HG03066 (cell line): ENCODE data around the gene KHNYN.
A peak's percentile ranks its signal among the peaks of the same experiment; 100 is the strongest.
"Not testable (repeated sequence)": the region's sequence is repeated elsewhere in the genome, so short reads cannot be mapped to it uniquely, and the experiment has no call there.

Experiments
- ATAC-seq: cut with Tn5 transposase; IDR thresholded peaks from one replicate; pipeline ENCODE4 v1.9.1; 2021; ENCODE audit warnings: low read depth; ENCODE audit not compliant: unreplicated experiment

KHNYN gene

GRCh38 chr14:24465368-24465767 lies 35.6 kb downstream of the KHNYN start:
- ATAC-seq = no peak

DNA sequence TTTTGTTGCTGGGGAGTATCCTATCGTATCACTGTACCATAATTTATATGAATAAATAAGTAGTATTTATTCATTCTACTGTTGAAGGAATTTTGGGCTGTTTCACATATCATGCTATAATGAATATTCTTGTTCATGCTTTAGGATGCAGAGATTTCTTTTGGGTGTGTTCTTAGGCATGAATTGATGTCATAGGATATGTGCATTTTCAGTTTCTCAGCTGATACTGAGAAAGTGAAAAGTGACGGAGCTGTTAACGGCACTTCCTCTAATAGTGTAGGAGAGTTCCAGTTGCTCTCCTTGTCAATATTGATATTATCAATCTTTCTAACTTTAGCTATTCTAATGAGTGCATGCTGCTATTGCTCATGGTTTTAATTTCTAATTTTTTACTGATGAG lies 36.1 kb downstream of the KHNYN start:
- no peak for ATAC-seq

GRCh38 chr14:24470450-24470849 lies 40.7 kb downstream of the KHNYN start:
- not testable (repeated sequence) for ATAC-seq

GRCh38 chr14:24473211-24473610 lies 43.5 kb downstream of the KHNYN start:
- no peak for ATAC-seq

DNA sequence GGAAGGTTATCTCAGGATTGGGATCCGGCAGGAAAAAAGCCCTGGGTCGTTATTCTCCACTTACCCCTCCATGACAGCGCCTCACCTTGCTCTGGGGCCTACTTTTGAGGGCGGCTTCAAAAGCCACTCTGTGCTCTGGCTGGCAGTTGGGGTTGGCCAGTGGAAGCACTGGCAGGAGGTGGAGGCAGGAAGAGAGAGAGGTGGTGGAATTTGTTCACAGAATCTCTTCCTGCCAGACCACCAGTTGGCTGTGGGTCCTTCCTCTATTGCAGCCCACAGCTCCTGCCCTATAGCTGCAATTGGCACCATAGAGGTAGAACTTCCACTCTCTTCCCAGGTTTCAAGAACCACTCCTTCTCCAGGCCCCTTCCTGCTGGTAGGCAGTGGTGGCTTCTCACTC lies 45.5 kb downstream of the KHNYN start:
- no peak for ATAC-seq

DNA sequence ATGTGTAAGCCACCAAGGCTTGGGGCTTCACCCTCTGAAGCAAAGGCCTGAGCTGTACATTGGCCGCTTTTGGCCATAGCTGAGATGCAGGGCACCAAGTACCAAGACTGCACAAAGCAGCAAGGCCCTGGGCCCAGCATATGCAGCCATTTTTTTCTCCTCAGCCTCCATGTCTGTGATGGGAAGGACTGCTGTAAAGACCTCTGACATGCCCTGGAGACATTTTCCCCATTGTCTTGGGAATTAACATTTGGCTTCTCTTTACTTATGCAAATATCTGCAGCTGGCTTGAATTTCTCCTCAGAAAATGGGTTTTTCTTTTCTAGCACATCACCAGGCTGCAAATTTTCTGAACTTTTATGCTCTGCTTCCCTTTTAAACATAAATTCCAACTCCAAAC lies 50.2 kb downstream of the KHNYN start:
- ATAC-seq = not testable (repeated sequence)

GRCh38 chr14:24481622-24482324 lies 52.0 kb downstream of the KHNYN start:
- ATAC-seq = peak; percentile 75

DNA sequence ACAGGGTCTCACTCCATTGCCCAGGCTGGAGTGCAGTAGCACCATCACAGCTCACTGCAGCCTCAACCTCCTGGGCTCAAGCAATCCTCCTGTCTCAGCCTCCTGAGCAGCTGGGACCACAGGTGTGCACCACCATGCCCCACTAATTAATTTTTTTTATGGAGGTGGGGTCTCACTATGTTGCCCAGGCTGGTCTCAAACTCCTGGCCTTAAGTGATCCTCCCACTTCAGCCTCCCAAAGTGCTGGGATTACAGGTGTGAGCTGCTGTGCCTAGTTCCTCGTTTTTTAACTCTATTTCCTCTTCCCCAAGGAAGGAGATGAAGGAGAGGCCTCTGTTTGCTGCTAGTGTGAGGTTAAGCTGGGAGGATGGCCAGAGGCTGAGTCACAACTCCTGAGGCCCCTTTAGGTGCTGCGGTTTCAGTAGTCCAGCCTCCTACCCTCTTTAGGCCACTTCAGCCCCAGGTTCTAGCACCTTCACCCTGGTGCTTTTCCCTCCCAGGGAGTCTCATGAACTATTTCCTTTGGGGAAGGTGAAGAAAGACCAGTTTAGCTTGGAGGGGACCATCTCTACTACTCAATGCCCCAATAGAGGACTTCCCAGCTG lies 53.0 kb downstream of the KHNYN start:
- not testable (repeated sequence) for ATAC-seq

DNA sequence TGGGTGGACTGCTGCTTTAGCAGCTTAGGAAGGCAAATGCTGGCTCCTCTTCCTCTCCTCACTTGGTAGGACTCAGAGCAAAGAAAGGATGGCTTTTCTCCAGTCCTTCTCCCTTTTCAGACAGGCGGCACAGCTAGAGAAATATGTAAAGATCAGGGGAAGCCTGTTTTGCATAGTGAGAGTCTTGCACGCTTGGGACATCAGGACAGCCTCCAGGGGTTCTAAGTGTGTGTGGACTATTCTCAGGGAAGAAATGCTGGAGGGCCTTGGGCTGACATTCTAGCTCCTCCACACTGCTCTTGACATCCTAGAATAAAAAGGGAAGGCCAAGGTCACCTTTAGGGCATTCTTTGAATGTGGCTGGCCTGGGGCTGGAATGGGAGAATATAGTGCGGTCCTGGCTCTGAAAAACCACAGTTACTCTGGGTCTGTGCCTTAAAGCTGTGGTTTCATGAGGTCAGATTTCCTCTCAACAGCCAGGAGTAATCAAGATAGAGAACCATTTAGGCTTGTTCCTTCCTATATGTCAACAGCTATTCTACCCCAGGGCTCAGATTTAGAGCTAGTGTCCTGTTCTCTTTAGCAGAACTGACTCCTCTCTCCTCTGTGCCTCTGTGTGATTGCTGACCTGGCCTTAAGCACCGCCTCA lies 54.0 kb downstream of the KHNYN start:
- ATAC-seq = no peak
